Breast epithelium (tissue), 3 donors: ENCODE data around the gene HSPG2.

Experiments
- CTCF ChIP-seq, 3 donors: fragments of 450-650 bp; IDR thresholded peaks; one replicate each; pipeline ENCODE4 v1.5.1; 2016 to 2017; ENCODE audit warnings: antibody characterized with exemption in 3 of 3, mild to moderate bottlenecking in 3 of 3, moderate library complexity in 3 of 3
- POLR2A ChIP-seq: fragments of 450-650 bp; IDR thresholded peaks from one replicate; pipeline ENCODE4 v1.6.1; 2016; ENCODE audit warnings: antibody characterized with exemption, mild to moderate bottlenecking, moderate library complexity

- no peak for TF ChIP-seq CTCF (IDR thresholded peaks at IDR 0.05)
- no peak for TF ChIP-seq POLR2A
These were observed 102.4 kb downstream of the HSPG2 start for GRCh38 chr1:21834666-21835065.
